ENCODE data around the gene GLRB.

Gene GLRB

DNA sequence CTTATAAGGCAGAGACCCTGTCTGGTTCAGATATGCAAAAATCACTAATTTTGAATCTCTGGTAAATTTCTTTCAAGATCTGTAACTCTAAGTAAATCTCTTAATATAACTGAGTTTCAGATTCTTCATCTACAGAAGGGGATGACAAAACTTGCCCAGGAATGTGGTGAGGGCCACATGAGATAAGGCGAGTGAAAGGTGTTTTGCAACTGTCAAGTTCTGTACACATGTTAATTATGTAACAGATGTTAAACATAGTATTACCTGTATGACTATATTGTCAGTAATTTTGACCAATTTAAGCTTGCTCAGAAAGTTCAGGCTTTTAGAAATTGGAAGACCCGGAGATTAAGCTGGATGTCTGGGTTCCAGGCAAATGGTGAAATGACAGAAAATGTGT lies 549 bp upstream of the GLRB start:
- in situ Hi-C loops (cut with HindIII; ENCODE audit: low pct_ligation_motif_present, low sequenced_read_pairs) = no loop called here
- H3K4me3 ChIP-seq (ENCODE audit: low read depth, low read length) = peak overlapping the region; percentile 82
- H3K27ac ChIP-seq = no peak overlapping the region
- H3K27me3 ChIP-seq (replicated peaks) = no peaks in the 10 kb centered on the region
- no peaks in the 10 kb centered on the region for H3K36me3 ChIP-seq (replicated peaks)
- TF ChIP-seq, protein P1, sequence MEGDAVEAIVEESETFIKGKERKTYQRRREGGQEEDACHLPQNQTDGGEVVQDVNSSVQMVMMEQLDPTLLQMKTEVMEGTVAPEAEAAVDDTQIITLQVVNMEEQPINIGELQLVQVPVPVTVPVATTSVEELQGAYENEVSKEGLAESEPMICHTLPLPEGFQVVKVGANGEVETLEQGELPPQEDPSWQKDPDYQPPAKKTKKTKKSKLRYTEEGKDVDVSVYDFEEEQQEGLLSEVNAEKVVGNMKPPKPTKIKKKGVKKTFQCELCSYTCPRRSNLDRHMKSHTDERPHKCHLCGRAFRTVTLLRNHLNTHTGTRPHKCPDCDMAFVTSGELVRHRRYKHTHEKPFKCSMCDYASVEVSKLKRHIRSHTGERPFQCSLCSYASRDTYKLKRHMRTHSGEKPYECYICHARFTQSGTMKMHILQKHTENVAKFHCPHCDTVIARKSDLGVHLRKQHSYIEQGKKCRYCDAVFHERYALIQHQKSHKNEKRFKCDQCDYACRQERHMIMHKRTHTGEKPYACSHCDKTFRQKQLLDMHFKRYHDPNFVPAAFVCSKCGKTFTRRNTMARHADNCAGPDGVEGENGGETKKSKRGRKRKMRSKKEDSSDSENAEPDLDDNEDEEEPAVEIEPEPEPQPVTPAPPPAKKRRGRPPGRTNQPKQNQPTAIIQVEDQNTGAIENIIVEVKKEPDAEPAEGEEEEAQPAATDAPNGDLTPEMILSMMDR (IDR thresholded peaks at IDR 0.05; ENCODE audit: low read depth, low read length, missing control alignments) = no peak
- DNase-seq = no peak

DNA sequence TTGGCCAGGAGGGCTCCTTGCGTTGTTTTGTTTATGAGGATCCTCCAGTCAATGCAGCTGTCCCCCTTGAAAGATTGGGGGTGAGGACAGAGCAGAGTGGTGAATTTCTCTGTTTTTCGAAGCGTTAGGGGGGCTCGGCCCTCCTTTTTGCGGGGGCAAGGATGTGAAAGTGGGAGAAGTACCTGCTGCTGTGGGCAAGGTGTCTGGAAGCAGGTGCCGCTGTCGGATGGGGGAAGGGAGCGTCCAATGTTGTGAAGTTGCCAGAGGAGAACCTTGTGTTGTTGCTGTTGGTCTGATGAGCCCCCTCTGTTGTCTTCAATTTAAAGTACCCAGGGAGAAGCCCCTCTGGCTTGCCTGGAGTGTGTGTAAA lies 613 bp downstream of the GLRB start:
- DNase-seq = no peak
- in situ Hi-C loops (cut with HindIII; ENCODE audit: low pct_ligation_motif_present, low sequenced_read_pairs) = no loop called here
- Histone ChIP-seq H3K27me3 (replicated peaks) (no peaks in the 10 kb centered on the region), H3K4me3 (ENCODE audit: low read depth, low read length) (peak overlapping the region; percentile 82), H3K36me3 (replicated peaks) (no peaks in the 10 kb centered on the region), H3K27ac (no peak overlapping the region)
- TF ChIP-seq, protein P1 (IDR thresholded peaks at IDR 0.05; ENCODE audit: low read depth, low read length, missing control alignments) = no peak

DNA sequence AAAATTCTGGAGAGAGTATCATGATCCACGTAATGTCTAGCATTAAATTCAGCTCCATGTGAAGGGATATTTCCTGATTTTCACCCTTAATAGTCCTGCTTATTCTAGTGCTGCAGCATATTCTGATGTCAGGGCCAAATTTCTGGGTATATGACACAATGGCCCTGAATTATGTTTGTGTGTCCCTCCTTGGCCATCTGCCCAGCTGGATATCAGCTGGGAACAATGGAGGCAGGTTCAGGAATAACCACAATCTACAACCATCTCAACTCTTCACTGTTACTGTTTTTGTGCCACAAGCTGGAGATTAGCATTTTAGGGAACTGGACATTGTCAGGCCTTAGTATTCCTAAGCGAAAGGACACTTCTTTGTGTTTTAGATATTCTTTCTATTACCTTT lies 3.5 kb downstream of the GLRB start:
- DNase-seq = no peak
- Histone ChIP-seq H3K27me3 (replicated peaks) (no peaks in the 10 kb centered on the region), H3K27ac (no peak overlapping the region), H3K4me3 (ENCODE audit: low read depth, low read length) (no peak overlapping the region), H3K36me3 (replicated peaks) (no peaks in the 10 kb centered on the region)
- TF ChIP-seq, protein P1 (IDR thresholded peaks at IDR 0.05; ENCODE audit: low read depth, low read length, missing control alignments) = no peak
- in situ Hi-C loops (cut with HindIII; ENCODE audit: low pct_ligation_motif_present, low sequenced_read_pairs) = no loop called here

DNA sequence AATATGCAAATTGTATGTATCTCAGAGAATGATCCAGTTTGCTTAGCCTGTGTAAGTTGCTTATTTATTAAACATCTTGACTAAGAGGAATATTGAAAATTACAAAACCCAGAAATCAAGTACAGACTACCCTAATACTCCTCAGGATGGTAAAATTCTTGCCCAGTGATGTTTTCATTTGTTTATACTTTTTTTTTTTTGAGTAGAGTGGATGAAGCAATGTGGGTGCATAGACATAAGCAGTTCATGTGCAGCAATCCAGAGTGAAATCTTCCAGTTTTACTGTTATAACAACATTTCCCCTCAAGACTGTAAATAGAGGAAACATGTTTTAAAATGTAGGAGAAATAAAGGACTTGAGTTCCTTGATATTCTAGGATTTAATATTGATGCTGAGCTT lies 4.7 kb downstream of the GLRB start:
- Histone ChIP-seq H3K27me3 (replicated peaks) (no peaks in the 10 kb centered on the region), H3K27ac (no peak overlapping the region), H3K36me3 (replicated peaks) (no peaks in the 10 kb centered on the region), H3K4me3 (ENCODE audit: low read depth, low read length) (no peak overlapping the region)
- no peak for DNase-seq
- TF ChIP-seq, protein P1 (IDR thresholded peaks at IDR 0.05; ENCODE audit: low read depth, low read length, missing control alignments) = no peak
- in situ Hi-C loops (cut with HindIII; ENCODE audit: low pct_ligation_motif_present, low sequenced_read_pairs) = no loop called here

DNA sequence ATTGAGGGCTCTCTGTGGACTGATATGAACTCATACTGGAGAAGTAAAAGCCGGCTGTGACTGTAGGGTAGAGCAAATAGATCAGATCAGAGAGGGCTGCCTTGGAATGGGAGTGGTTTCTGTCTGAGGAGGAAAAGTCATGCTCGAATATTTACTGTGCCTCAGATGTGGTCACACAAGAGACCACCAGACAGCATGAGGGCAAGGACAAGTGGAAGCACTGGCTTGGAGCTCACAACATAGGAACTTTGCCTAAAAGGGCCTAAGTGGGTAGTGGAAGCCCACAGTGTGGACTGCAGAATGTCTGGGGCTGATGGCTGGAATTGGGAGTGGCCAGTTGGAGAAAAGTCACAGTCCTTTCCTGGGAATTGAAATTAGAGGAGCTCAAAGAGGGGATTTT lies 19.8 kb downstream of the GLRB start:
- TF ChIP-seq, protein P1 (IDR thresholded peaks at IDR 0.05; ENCODE audit: low read depth, low read length, missing control alignments) = no peak
- Histone ChIP-seq H3K36me3 (replicated peaks) (no peaks in the 10 kb centered on the region), H3K27me3 (replicated peaks) (no peaks in the 10 kb centered on the region), H3K27ac (no peak overlapping the region), H3K4me3 (ENCODE audit: low read depth, low read length) (no peak overlapping the region)
- DNase-seq = no peak
- in situ Hi-C loops (cut with HindIII; ENCODE audit: low pct_ligation_motif_present, low sequenced_read_pairs) = no loop called here

DNA sequence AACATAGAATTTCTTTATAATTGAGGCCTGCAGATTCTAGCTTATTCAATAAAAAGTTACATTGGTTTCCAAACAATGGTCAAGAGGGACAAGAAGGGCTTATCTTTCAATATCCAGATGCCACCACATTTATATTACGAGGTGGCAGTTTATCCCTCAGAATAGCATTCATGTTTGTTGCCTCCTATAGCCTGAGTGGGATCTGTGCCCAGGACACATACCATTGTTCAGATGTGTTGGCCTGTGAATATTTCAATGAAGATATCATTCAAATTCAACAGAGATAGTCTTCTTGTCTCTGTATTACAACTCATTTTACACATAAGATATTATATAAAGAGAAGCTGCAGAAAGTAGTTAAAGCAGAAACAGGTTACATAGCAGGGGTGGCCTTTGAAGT lies 20.5 kb downstream of the GLRB start:
- Histone ChIP-seq H3K27me3 (replicated peaks) (no peaks in the 10 kb centered on the region), H3K4me3 (ENCODE audit: low read depth, low read length) (no peak overlapping the region), H3K27ac (no peak overlapping the region), H3K36me3 (replicated peaks) (no peaks in the 10 kb centered on the region)
- in situ Hi-C loops (cut with HindIII; ENCODE audit: low pct_ligation_motif_present, low sequenced_read_pairs) = no loop called here
- DNase-seq = peak; percentile 26
- TF ChIP-seq, protein P1 (IDR thresholded peaks at IDR 0.05; ENCODE audit: low read depth, low read length, missing control alignments) = no peak

Measured in brain microvascular endothelial cell (primary cell).